Measurements from ENCODE around the gene DENND1A.
"Not testable (repeated sequence)": the region's sequence is repeated elsewhere in the genome, so short reads cannot be mapped to it uniquely, and the experiment has no call there.

The DENND1A gene

DNA sequence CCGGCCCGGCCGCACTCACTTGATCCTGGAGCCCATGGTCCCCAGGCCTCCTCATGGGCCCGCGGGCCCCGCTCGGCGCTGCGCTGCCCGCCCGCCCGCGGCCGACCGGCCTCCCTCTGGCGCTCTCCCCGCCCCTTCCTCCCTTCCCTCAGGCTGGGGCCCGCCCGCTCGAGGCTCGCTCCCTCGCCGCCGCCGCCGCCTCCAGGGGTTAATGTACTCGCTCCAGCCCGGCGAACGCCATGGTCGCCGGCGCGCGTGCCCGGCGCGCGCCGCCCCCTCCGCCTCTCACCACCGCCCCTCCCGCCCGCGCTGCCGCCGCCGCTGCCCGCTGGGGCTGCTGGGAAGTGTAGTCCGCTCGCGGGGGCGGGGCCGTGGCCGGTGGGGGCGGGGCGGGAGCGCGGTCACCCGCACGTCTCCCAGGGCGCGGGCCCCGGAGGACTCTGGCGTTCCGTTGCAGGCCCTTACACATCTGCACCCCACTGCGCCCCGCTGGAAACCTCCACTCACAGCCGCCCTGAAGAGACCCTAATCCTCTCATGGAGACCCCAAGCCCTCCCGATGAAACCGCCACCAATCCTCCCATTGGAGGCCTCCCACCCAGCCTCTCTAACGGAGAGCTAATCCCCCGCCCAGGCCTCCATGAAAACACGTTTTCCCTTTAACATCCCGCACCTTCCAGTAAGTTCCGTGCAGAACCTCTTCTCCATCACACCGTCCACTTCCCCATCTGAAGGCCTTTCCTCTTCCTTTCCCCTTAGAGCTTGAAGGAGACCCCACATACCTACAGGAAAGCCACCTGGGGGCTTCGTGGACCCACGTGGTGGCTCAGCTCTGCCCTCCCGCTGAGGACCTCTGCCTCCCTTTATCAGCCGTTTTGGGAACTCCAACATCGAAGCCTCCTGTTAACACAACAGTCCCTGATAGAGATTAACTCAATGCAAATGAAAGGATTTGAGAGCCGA, at the start of gene DENND1A:
DENND1A (minus strand) TSS at position 257 of the 962 bp plus-strand sequence; CDS start at position 36, 221 bp downstream.
- DNase-seq (ENCODE audit: low read depth, low spot score) = peak; percentile 76

DNA sequence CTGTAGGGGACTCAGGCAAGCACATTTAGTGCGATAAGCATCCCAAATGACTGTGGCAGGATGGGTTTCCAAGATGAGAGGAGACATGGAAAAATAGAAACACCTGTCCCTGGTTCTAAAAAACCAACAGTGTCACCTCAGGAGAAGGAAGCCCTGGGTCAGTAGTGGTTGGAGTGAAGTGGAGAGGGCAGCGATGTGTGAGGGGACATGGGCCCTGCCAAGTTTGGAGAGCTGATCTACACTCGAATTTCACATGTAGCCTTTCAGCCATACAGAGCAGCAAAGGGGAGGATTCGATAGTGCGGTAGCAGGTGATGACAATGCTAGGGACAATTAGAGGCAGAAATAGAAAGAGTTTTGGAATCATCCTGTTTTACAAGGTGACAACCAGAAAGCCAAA, 49.1 kb upstream of the DENND1A start:
- DNase-seq (ENCODE audit: low read depth, low spot score) = no peak

DNA sequence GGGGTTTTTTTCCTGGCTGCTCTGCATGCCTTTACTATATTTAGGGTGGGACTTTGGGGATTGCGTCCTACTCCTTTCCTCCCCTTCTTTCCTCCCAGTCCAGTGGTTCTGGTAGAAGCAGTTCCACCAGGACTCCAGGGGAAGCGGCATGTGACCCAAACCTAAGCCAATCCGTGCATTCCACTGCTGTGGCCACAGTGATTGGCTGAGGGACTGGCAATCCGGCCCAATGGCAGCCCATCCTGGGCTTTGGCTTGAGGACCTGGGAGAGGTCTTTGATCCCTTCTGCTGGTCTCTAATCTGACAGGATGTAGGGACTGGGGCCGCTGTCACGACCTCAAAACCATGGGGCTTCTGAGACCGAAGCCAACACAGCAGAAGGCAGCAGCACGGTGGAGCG, 46.7 kb upstream of the DENND1A start:
- not testable (repeated sequence) for DNase-seq (ENCODE audit: low read depth, low spot score)

GRCh38 chr9:123975871-123976270, 45.9 kb upstream of the DENND1A start:
- no peak for DNase-seq (ENCODE audit: low read depth, low spot score)

- DNase-seq (ENCODE audit: low read depth, low spot score) = no peak
Measured at GRCh38 chr9:123974471-123974870, 44.5 kb upstream of the DENND1A start.

DNA sequence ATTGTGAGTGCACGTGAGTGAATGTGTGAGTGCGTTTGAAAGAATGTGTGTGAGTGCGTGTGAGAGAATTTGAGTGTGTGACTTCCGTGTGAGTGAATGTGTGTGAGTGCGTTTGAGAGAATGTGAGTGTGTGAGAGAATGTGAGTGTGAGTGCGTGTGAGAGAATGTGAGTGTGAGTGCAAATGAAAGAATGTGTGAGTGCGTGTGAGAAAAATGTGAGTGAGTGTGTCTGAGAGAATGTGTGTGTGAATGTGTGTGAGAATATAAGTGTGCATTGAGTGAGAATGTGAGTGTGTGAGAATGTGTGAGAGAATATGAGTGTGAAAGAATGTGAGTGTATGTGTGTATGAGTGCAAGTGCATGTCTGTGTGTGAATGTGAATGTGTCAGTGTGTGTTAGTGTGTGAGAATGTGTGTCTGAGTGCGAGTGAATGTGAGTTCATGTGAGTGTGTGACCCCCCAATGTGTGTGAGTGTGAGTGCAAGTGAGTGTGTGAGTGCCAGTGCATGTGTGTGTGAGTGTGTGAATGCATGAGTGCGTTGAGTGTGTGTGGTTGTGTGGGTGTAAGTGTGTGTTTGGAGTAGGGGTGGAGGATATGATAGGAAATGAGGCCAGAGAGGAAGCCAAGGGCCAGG, 43.8 kb upstream of the DENND1A start:
- no peak for DNase-seq (ENCODE audit: low read depth, low spot score)

DNA sequence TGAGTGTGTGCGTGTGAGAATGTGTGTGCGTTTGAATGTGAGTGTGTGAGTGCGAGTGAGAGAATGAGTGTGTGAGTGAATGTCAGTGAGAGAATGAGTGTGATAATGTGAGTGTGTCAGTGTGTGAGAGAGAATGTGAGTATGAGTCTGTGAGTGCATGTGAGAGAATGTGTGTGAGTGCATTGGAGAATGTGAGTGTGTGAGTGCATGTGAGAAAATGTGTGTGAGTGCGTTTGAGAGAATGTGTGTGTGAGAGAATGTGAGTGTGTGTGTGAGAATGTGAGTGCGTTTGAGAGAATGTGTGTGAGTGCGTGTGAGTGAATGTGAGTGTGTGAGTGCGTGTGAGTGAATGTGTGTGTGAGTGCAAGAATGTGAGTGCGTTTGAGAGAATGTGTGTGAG, 42.7 kb upstream of the DENND1A start:
- DNase-seq (ENCODE audit: low read depth, low spot score) = no peak

DNA sequence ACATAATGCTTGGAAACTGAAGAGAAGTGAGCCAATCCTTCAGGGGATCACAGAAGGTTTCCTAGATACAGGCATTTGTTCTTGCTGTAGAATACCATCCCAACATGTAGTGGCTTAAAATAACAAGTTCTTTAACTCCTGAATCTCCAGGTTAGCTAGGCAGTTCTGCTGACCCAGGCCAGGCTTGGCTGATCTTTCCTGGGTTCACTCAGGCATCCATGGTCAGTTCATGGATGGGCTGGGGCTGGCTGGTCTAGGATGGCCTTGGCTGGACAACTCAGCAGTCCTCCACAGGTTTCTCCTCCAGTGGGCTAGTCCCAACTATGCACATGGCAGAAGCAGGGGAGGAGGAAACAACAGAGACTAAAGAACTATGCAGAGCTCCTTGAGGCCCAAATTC, 37.4 kb upstream of the DENND1A start:
- DNase-seq (ENCODE audit: low read depth, low spot score) = no peak

DNA sequence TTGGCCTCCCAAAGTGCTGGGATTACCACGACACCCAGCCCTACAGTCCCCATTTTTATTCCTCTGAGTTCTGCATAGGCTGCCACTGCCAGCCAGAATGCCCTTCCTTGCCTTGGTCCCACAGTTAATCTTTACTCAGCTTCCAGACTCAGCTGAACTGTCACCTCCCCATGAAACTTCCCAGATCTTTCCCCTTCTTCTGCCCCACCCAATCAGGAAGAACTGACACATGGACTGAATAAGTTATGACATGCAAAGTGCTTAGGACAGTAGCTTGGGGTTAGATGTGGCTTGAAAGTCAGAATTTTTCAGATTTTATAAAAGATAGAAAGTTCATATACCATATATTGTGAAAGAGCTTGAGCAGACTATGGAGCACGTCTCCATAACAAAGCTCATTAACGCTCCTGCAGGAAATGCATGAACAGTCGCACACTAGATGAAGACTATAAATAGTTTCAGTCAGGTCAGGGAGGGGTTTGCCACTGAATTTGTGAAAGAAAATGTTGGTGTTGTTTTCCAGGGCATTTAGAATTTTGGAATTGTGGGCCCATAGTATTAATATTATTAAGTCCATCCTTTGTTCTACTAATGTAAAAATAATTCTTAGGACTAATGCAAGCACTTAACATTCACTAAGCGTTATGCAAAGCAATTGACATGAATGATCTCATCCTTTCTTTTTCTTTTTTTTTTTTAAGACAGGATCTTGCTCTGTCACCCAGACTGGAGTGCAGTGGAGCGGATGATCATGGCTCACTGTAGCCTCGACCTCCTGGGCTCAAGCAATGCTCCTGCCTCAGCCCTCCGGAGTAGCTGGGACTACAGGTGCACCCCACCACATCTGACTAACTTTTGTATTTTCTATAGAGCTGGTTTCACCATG, 36.1 kb upstream of the DENND1A start:
- no peak for DNase-seq (ENCODE audit: low read depth, low spot score)

DNA sequence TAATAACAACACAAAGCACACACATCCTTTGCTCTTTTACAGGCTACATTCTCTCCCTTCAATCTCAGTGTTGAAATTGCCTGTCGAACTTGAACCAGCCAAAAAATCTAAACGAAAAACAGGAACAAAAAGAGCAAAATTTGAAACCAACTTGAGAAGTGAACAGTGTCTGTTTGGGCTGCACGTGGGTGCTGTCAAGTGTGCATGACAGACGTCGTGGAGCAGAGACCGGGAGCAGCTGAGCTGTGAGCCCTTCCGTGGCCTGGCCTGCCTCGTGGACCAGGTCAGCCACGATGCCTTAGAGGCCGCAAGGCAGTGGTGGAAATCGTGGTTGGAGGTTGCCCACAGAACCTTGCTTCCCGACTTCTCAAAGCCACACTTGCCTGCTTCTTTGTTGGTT, 34.8 kb upstream of the DENND1A start:
- no peak for DNase-seq (ENCODE audit: low read depth, low spot score)

DNA sequence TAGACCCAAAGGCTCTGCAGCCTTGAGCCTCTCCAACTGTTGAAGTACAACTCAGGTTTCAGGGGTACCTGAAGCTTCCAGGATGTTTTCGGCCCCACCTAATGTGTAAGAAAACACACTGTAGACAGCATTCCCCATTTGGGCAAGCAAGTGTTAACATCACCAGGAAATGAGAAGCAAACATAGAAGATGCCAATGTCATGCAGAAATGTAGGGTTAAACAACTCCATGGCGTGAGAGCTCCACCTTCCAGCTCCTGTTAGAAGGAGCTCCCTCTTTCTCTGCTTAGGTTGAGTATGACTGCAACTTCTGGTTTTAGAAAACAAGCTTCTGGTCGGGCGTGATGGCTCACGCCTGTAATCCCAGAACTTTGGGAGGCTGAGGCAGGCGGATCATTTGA, 31.0 kb upstream of the DENND1A start:
- DNase-seq (ENCODE audit: low read depth, low spot score) = no peak

GRCh38 chr9:123960366-123960765, 30.4 kb upstream of the DENND1A start:
- no peak for DNase-seq (ENCODE audit: low read depth, low spot score)

DNA sequence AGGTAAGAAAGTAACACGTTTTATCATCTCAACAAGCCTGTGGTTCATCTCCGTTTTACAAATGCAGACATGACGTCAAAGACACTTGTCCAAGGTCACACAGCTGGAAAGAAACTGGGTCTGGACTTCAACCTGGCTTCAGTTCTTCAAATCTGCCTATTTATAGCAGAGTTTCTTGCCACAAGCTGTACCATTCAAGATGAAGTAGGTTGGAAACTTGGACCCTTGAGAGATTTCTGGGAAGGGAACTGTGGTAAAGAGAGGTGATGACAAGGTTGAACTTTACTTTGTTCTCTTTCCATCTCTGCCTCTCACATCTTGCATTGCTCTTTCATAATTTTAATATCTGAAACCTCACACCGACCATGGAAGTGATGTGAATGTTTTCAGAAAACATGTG, 29.9 kb upstream of the DENND1A start:
- DNase-seq (ENCODE audit: low read depth, low spot score) = no peak

DNA sequence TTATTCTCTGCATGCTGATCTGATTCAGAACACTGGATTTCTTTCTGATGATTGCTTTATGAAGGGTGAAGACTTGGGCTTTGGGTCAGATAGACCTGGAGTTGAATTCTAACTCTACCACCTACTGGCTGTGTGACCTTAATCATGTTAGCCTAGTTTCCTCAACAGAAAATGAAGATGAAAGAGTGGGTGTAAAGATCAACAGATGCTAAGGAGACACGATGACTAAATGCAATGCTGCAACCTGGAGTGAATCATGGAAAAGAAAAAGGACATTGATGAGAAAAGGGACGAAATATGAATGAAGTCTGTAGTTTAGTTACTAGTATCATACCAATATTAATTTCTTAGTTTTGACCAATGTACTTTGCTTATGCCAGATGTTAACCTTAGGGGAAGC, 27.8 kb upstream of the DENND1A start:
- no peak for DNase-seq (ENCODE audit: low read depth, low spot score)

- no peak for DNase-seq (ENCODE audit: low read depth, low spot score)
Measured at GRCh38 chr9:123957168-123957721, 27.3 kb upstream of the DENND1A start.

GRCh38 chr9:123955637-123956036, 25.7 kb upstream of the DENND1A start:
- DNase-seq (ENCODE audit: low read depth, low spot score) = no peak

- DNase-seq (ENCODE audit: low read depth, low spot score) = no peak
Measured at GRCh38 chr9:123954518-123955280, 24.8 kb upstream of the DENND1A start.

DNA sequence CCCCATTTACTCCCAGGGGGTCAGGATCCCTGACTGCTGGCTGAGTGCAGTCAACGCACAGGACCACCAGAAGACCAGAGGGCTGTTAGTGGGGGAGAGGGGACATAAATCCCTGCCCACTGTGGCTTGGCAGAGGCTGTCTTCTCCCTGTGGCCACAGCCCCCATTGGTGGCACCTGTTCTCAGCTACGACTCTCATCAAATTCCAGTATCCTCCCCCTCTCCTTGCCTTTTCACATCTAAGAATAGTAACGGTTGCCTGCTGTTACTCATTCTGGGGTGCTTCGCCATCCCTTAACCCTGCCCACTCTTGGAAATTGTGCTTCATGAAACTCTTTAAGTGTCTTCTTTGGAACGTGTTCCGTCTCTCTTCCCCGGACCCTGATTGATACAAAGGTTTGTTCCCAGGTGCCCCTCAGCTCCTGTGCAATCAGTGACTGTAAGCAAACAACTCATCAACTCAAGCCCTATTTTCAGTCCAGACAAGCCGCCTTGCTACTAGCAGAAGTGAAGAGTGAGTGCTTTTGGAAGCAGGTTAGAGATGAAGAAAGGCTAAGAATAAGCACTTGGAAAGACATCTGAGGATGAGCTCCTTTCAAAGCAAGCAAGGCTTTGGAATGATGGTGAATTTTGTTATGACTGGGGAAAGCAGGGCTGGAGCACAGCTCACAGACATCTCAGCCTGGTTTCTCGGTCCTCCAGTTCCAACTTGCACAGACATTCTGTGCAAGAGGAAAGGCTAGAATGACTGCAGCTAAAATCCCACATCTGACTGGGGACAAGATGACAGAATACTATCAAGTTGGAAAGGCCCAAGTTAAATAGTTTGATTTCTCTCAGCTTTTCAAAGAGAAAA, 22.9 kb upstream of the DENND1A start:
- no peak for DNase-seq (ENCODE audit: low read depth, low spot score)

GRCh38 chr9:123948286-123948685, 18.4 kb upstream of the DENND1A start:
- DNase-seq (ENCODE audit: low read depth, low spot score) = no peak

DNA sequence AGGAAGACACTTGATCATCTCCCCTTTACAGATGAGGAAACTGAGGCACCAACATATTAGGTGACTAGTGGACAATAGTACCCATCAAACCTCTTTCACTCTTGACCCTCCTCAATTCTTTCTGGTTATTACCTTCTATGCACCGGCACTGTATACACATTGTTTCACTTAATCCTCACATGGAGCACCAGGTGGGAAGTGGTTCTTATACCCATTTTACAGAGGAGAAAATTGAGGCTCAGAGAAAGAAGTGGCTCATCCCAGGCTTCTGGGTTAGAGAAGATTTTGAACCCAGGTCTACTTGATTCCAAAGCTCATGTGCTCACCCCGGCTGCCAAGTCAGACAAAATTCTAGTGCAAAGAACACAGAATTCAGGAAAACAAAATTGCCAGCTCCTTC, 17.4 kb upstream of the DENND1A start:
- DNase-seq (ENCODE audit: low read depth, low spot score) = no peak
